Sigmoid colon (tissue), 4 donors: ENCODE measurements around the gene CLSTN1.

Experiments
- CTCF ChIP-seq, 4 experiments: fragments of 450-650 bp in 3 of 4; fragments of 200-600 bp in 1 of 4; IDR thresholded peaks; one replicate each; pipeline ENCODE4 v1.5.1; 2016 to 2019; ENCODE audit warnings: antibody characterized with exemption in 4 of 4, mild to moderate bottlenecking in 3 of 4, moderate library complexity in 2 of 4
- POLR2A ChIP-seq, 2 donors: fragments of 450-650 bp; IDR thresholded peaks; one replicate each; pipeline ENCODE4 v1.6.1; 2016; ENCODE audit warnings: antibody characterized with exemption in 2 of 2, mild to moderate bottlenecking in 2 of 2, moderate library complexity in 2 of 2
- POLR2AphosphoS5 ChIP-seq, 4 donors: sonication (generic); formaldehyde crosslinking; IDR thresholded peaks; one replicate each; pipeline ENCODE4 v1.6.1; 2017; ENCODE audit warnings: antibody characterized with exemption in 4 of 4

DNA sequence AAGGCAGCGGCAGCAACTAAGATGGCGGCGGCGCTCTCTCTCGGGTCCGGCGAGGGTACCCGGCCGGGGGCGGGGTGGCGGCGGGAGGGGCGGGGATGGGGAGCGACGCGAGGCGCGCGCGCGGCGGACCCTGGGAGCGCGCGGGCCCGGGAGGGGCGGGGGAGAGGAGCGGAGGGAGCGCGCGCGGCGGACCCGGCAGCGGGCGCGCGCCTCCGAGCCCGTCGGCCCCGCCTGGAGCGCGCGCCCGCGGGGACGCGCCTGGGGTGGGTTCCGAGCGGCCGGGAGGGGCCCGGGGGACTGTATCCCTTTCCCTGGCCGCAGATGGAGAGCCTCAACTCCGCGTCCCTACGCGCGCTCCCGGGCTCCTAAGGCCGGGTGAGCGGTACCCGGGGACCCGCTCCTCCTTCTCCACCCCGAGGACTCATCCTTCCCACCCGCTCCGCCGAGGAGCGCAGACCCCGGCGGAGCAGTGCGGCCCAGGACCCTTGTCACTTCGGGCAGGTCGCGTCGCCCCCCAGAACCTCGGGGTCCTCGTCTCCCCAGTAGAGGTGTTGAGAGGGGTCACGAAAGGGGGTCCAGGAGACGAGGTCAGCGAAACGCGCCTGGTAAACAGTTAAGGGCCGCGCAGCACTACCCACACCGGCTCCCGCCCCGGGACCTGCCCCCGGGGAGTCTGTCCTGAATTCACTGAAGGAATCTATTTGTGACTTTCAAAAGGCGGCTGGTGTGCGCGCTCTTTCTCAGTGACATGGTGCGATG lies at the start of gene CLSTN1:
- TF ChIP-seq POLR2AphosphoS5 (IDR thresholded peaks at IDR 0.05), result peak; percentile 71 to 79 (median 74)
- no peak for TF ChIP-seq CTCF (IDR thresholded peaks at IDR 0.05)
- peak; percentile 25 to 28 for TF ChIP-seq POLR2A (IDR thresholded peaks at IDR 0.05)
